HCT116 (cell line): ENCODE data around the gene SLC6A17.

ENCODE experiments used
- CEBPB ChIP-seq: IDR thresholded peaks from 2 replicates; pipeline ENCODE4 v1.6.1; 2012; ENCODE audit warnings: low read depth
- EZH2 ChIP-seq: fragments of 200-600 bp; sonication (generic); IDR thresholded peaks from 2 replicates; pipeline ENCODE4 v1.6.1; 2017; ENCODE audit warnings: antibody characterized with exemption, mixed run types
- JUND ChIP-seq: IDR thresholded peaks from 2 replicates; pipeline ENCODE4 v1.6.1; 2012
- POLR2A ChIP-seq: IDR thresholded peaks from 2 replicates; pipeline ENCODE4 v1.7.0; 2011; ENCODE audit warnings: borderline replicate concordance; ENCODE audit not compliant: insufficient read depth, insufficient read length; ENCODE audit errors: extremely low read depth
- POLR2AphosphoS5 ChIP-seq: IDR thresholded peaks from 2 replicates; pipeline ENCODE4 v1.6.1; 2011; ENCODE audit warnings: mild to moderate bottlenecking, low read depth, low read length, moderate library complexity
- RAD21 ChIP-seq: IDR thresholded peaks from 2 replicates; pipeline ENCODE4 v1.6.1; 2012; ENCODE audit warnings: low read depth, mild to moderate bottlenecking
- SIN3A ChIP-seq: IDR thresholded peaks from 2 replicates; pipeline ENCODE4 v1.6.1; 2012; ENCODE audit warnings: low read depth
- YY1 ChIP-seq: IDR thresholded peaks from 2 replicates; pipeline ENCODE4 v1.6.1; 2011; ENCODE audit warnings: low read length, low read depth, moderate library complexity, mild to moderate bottlenecking; ENCODE audit not compliant: insufficient replicate concordance; ENCODE audit errors: extremely low read depth
- TF ChIP-seq, protein P1 (sequence below), 3 experiments: fragments of 200-600 bp in 1 of 3; sonication (generic) in 1 of 3; IDR thresholded peaks in 2 of 3; conservative IDR thresholded peaks in 1 of 3; 2 replicates each; pipeline ENCODE4 v1.5.1; 2012 to 2017; ENCODE audit warnings: low read depth in 2 of 3, low read length in 2 of 3, antibody characterized with exemption in 1 of 3, borderline replicate concordance in 1 of 3, control low read depth in 1 of 3, mild to moderate bottlenecking in 1 of 3, mixed read lengths in 1 of 3, mixed run types in 1 of 3, moderate library complexity in 1 of 3; ENCODE audit not compliant: insufficient read depth in 1 of 3
- TF ChIP-seq, protein P2 (sequence below): IDR thresholded peaks from 2 replicates; pipeline ENCODE4 v1.6.1; 2012; ENCODE audit warnings: low read depth
- TF ChIP-seq, protein P3 (sequence below): IDR thresholded peaks from 2 replicates; pipeline ENCODE4 v1.6.1; 2012

- TF ChIP-seq EZH2 (no peak), CEBPB (no peak), POLR2A (no peak), YY1 (no peak), RAD21 (no peak), JUND (no peak), SIN3A (no peak), POLR2AphosphoS5 (no peak)
- TF ChIP-seq, protein P1, sequence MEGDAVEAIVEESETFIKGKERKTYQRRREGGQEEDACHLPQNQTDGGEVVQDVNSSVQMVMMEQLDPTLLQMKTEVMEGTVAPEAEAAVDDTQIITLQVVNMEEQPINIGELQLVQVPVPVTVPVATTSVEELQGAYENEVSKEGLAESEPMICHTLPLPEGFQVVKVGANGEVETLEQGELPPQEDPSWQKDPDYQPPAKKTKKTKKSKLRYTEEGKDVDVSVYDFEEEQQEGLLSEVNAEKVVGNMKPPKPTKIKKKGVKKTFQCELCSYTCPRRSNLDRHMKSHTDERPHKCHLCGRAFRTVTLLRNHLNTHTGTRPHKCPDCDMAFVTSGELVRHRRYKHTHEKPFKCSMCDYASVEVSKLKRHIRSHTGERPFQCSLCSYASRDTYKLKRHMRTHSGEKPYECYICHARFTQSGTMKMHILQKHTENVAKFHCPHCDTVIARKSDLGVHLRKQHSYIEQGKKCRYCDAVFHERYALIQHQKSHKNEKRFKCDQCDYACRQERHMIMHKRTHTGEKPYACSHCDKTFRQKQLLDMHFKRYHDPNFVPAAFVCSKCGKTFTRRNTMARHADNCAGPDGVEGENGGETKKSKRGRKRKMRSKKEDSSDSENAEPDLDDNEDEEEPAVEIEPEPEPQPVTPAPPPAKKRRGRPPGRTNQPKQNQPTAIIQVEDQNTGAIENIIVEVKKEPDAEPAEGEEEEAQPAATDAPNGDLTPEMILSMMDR (IDR thresholded peaks at IDR 0.05 in 2 of 3, conservative IDR thresholded peaks at IDR 0.05 in 1 of 3; ENCODE audit: borderline replicate concordance in 1 of 3, insufficient read depth in 1 of 3, low read depth in 2 of 3, low read length in 2 of 3), result no peak
- TF ChIP-seq, protein P2, sequence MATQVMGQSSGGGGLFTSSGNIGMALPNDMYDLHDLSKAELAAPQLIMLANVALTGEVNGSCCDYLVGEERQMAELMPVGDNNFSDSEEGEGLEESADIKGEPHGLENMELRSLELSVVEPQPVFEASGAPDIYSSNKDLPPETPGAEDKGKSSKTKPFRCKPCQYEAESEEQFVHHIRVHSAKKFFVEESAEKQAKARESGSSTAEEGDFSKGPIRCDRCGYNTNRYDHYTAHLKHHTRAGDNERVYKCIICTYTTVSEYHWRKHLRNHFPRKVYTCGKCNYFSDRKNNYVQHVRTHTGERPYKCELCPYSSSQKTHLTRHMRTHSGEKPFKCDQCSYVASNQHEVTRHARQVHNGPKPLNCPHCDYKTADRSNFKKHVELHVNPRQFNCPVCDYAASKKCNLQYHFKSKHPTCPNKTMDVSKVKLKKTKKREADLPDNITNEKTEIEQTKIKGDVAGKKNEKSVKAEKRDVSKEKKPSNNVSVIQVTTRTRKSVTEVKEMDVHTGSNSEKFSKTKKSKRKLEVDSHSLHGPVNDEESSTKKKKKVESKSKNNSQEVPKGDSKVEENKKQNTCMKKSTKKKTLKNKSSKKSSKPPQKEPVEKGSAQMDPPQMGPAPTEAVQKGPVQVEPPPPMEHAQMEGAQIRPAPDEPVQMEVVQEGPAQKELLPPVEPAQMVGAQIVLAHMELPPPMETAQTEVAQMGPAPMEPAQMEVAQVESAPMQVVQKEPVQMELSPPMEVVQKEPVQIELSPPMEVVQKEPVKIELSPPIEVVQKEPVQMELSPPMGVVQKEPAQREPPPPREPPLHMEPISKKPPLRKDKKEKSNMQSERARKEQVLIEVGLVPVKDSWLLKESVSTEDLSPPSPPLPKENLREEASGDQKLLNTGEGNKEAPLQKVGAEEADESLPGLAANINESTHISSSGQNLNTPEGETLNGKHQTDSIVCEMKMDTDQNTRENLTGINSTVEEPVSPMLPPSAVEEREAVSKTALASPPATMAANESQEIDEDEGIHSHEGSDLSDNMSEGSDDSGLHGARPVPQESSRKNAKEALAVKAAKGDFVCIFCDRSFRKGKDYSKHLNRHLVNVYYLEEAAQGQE, result no peak
- TF ChIP-seq, protein P3, sequence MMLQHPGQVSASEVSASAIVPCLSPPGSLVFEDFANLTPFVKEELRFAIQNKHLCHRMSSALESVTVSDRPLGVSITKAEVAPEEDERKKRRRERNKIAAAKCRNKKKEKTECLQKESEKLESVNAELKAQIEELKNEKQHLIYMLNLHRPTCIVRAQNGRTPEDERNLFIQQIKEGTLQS, result no peak
Observed at GRCh38 chr1:110242062-110242461, 91.8 kb downstream of the SLC6A17 start.
